Neural cell (in vitro differentiated cells): ENCODE measurements around the gene MRO. TPM values are rescaled to one million over a fixed set of nuclear protein-coding genes. Genes with fewer than 3 reads are reported as not detected.

Experiments used
- H2AFZ ChIP-seq: fragments of 200-600, 300-800 bp; sonication (generic), shearing (Covaris generic); 2 replicates; pipeline ENCODE4 v1.6.0; 2014; ENCODE audit warnings: low read depth, mild to moderate bottlenecking, antibody characterized with exemption, low read length, moderate library complexity
- H3F3A ChIP-seq: fragments of 200-600 bp; shearing (Covaris generic); 2 replicates; pipeline ENCODE4 v1.6.1; 2016; ENCODE audit warnings: mild to moderate bottlenecking, moderate library complexity, mixed read lengths, antibody characterized with exemption, low read length; ENCODE audit not compliant: insufficient read depth, poor library complexity, severe bottlenecking
- H3K27ac ChIP-seq: fragments of 200-600, 300-800 bp; sonication (generic), shearing (Covaris generic); 2 replicates; pipeline ENCODE4 v1.5.1; 2014; ENCODE audit warnings: mild to moderate bottlenecking, low read length, moderate library complexity
- H3K27me3 ChIP-seq: fragments of 300-800, 200-600 bp; sonication (generic), shearing (Covaris generic); 2 replicates; pipeline ENCODE4 v1.6.0; 2014; ENCODE audit warnings: mild to moderate bottlenecking, low read depth, low read length, moderate library complexity; ENCODE audit not compliant: insufficient read depth
- H3K36me3 ChIP-seq: fragments of 300-800, 200-600 bp; sonication (generic), shearing (Covaris generic); 2 replicates; pipeline ENCODE4 v1.5.1; 2014; ENCODE audit warnings: mild to moderate bottlenecking, antibody characterized with exemption, low read length, moderate library complexity; ENCODE audit not compliant: insufficient read depth
- H3K4me2 ChIP-seq: fragments of 300-800, 200-600 bp; sonication (generic), shearing (Covaris generic); 2 replicates; pipeline ENCODE4 v1.6.0; 2014; ENCODE audit warnings: mild to moderate bottlenecking, low read length
- H3K4me3 ChIP-seq: fragments of 300-800, 200-600 bp; sonication (generic), shearing (Covaris generic); 2 replicates; pipeline ENCODE4 v1.5.1; 2014; ENCODE audit warnings: mild to moderate bottlenecking, low read length, moderate library complexity
- H3K79me2 ChIP-seq: fragments of 200-600 bp; shearing (Covaris generic); replicated peaks from 2 replicates; pipeline ENCODE4 v1.6.0; 2014; ENCODE audit warnings: mild to moderate bottlenecking, low read length, moderate library complexity; ENCODE audit not compliant: insufficient read depth
- H3K9ac ChIP-seq: fragments of 300-800, 200-600 bp; sonication (generic), shearing (Covaris generic); 2 replicates; pipeline ENCODE4 v1.6.1; 2016; ENCODE audit warnings: mild to moderate bottlenecking, low read length, mixed read lengths
- H3K9me2 ChIP-seq: fragments of 200-600 bp; shearing (Covaris generic); 2 replicates; pipeline ENCODE4 v1.6.1; 2016; ENCODE audit warnings: mild to moderate bottlenecking, low read length, mixed read lengths; ENCODE audit not compliant: insufficient read depth
- H3K9me3 ChIP-seq: fragments of 200-600, 300-800 bp; sonication (generic), shearing (Covaris generic); 2 replicates; pipeline ENCODE4 v1.6.1; 2016; ENCODE audit warnings: mild to moderate bottlenecking, mixed run types, low read length, moderate library complexity, mixed read lengths
- H4K20me1 ChIP-seq: fragments of 200-600 bp; shearing (Covaris generic); 2 replicates; pipeline ENCODE4 v1.6.1; 2016; ENCODE audit warnings: mild to moderate bottlenecking, mixed run types; ENCODE audit not compliant: insufficient read depth
- CTCF ChIP-seq: fragments of 450-650 bp; IDR thresholded peaks from 2 replicates; pipeline ENCODE4 v1.5.1; 2014; ENCODE audit warnings: antibody characterized with exemption, mild to moderate bottlenecking, moderate library complexity; ENCODE audit not compliant: poor library complexity, severe bottlenecking
- EP300 ChIP-seq: fragments of 450-650 bp; conservative IDR thresholded peaks from 2 replicates; pipeline ENCODE4 v1.6.1; 2014; ENCODE audit warnings: antibody characterized with exemption, mild to moderate bottlenecking, moderate library complexity; ENCODE audit not compliant: poor library complexity, severe bottlenecking
- EZH2 ChIP-seq: fragments of 200-600, 300-800 bp; shearing (Covaris generic), sonication (generic); IDR thresholded peaks from 2 replicates; pipeline ENCODE4 v1.6.1; 2014; ENCODE audit warnings: antibody characterized with exemption, low read length, borderline replicate concordance, mild to moderate bottlenecking; ENCODE audit not compliant: insufficient read depth, poor library complexity, severe bottlenecking
- MXI1 ChIP-seq: fragments of 450-650 bp; conservative IDR thresholded peaks from 2 replicates; pipeline ENCODE4 v1.6.1; 2014; ENCODE audit warnings: antibody characterized with exemption, mild to moderate bottlenecking; ENCODE audit not compliant: poor library complexity, severe bottlenecking
- POLR2AphosphoS5 ChIP-seq: IDR thresholded peaks from 2 replicates; pipeline ENCODE4 v1.6.1; 2012
- RAD21 ChIP-seq: fragments of 450-650 bp; conservative IDR thresholded peaks from 2 replicates; pipeline ENCODE4 v1.6.1; 2014; ENCODE audit warnings: antibody characterized with exemption, mild to moderate bottlenecking, moderate library complexity
- REST ChIP-seq: IDR thresholded peaks from 2 replicates; pipeline ENCODE4 v1.6.1; 2012; ENCODE audit warnings: borderline replicate concordance
- SMC3 ChIP-seq: fragments of 450-650 bp; conservative IDR thresholded peaks from 2 replicates; pipeline ENCODE4 v1.6.1; 2014; ENCODE audit warnings: antibody characterized with exemption, mild to moderate bottlenecking, moderate library complexity; ENCODE audit not compliant: poor library complexity
- TAF1 ChIP-seq: IDR thresholded peaks from 2 replicates; pipeline ENCODE4 v1.6.1; 2012; ENCODE audit warnings: low read depth
- polyA plus RNA-seq: library from polyadenylated mRNA; depleted of rRNA; stranded (reverse); fragments of >200 nt; gene quantifications from 2 replicates; pipeline ENCODE4 v1.2.3, GENCODE V29; 2014

MRO gene
- polyA plus RNA-seq, 1 donor from 2014 or later: not detected

GRCh38 chr18:50848991-50849390 is 29.2 kb upstream of the MRO start:
- Histone ChIP-seq H3K4me3 (no peak overlapping the region), H3K4me2 (no peak overlapping the region), H3K36me3 (no peaks in the 10 kb centered on the region), H3K9ac (no peak overlapping the region), H3K9me3 (no peaks in the 10 kb centered on the region), H3K79me2 (no peaks in the 10 kb centered on the region), H3K27me3 (no peaks in the 10 kb centered on the region), H4K20me1 (no peaks in the 10 kb centered on the region), H3F3A (no peaks in the 10 kb centered on the region), H2AFZ (no peak overlapping the region), H3K9me2 (no peaks in the 10 kb centered on the region), H3K27ac (no peak overlapping the region)
- TF ChIP-seq EP300 (no peak), RAD21 (no peak), SMC3 (no peak), POLR2AphosphoS5 (no peak), MXI1 (no peak), CTCF (no peak), REST (no peak), EZH2 (no peak), TAF1 (no peak)

GRCh38 chr18:50848061-50848551 is 28.3 kb upstream of the MRO start:
- H2AFZ ChIP-seq: no peak overlapping the region
- no peak overlapping the region for H3K4me3 ChIP-seq
- H4K20me1 ChIP-seq: no peaks in the 10 kb centered on the region
- no peaks in the 10 kb centered on the region for H3K9me2 ChIP-seq
- H3K9ac ChIP-seq: no peak overlapping the region
- TF ChIP-seq EP300 (no peak), EZH2 (no peak), RAD21 (no peak), SMC3 (no peak), TAF1 (no peak), POLR2AphosphoS5 (no peak), REST (no peak), CTCF (no peak), MXI1 (no peak)
- H3K27me3 ChIP-seq: no peaks in the 10 kb centered on the region
- no peaks in the 10 kb centered on the region for H3F3A ChIP-seq
- H3K36me3 ChIP-seq: no peaks in the 10 kb centered on the region
- no peak overlapping the region for H3K4me2 ChIP-seq
- H3K79me2 ChIP-seq: no peaks in the 10 kb centered on the region
- H3K9me3 ChIP-seq: no peaks in the 10 kb centered on the region
- H3K27ac ChIP-seq: no peak overlapping the region
